ENCODE data around the gene BMPR1A. TPM values are rescaled to one million over a fixed set of nuclear protein-coding genes. Genes with fewer than 3 reads are reported as not detected.

BMPR1A gene
- total RNA-seq, 2 experiments from 2014 or later, result 0.47 to 1.1 TPM

DNA sequence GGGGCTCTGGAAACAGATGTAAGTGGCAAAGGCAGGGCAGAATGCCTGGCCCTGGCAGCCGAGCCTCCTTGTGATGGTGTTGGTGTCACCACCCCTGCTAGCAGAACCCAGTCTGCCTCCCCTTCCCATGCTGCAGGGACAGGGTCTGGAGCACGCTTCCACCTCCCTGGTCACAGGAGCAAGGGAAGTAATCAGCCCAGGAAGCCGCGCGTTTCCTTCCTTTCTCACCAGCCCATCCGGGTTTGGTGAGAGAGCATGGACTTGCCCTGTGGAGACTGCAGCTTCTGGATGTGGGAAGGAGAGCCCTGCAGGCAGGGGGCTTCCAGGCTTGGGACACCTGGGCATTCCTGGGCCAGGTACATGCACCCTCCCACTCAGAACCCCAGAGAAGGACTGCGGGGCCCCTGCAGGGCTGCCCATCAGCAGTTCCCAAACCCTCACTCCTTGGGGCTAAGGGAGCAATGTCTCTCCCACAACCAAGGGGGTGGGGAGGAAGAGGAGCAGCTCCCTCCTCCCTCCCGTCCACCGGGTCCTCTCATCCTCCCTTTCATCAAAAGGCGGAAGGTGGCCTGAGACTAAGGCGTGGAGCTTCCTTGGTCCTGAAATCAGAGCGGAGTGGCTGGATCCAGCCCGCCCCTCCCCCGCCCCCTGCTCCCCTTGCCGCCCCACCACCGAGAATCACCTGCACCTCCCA is 199.2 kb downstream of the BMPR1A start:
- Histone ChIP-seq H4K20me1 (ENCODE audit: insufficient read depth, low read length) (no peaks in the 10 kb centered on the region), H3K4me3 (ENCODE audit: low read depth, low read length, poor library complexity, severe bottlenecking) (no peak overlapping the region), H3K36me3 (ENCODE audit: insufficient read depth, low read length) (no peaks in the 10 kb centered on the region), H3K9me3 (ENCODE audit: low read length) (no peaks in the 10 kb centered on the region), H3K4me1 (ENCODE audit: insufficient read depth, low read length, poor library complexity, severe bottlenecking) (no peaks in the 10 kb centered on the region), H3K9me2 (ENCODE audit: insufficient read depth, low read length) (no peaks in the 10 kb centered on the region), H3K4me2 (ENCODE audit: low read length) (no peak overlapping the region), H3K27ac (ENCODE audit: low read depth, low read length, poor library complexity, severe bottlenecking) (no peak overlapping the region), H3K79me2 (ENCODE audit: insufficient read depth, low read depth, low read length) (no peaks in the 10 kb centered on the region), H2AFZ (ENCODE audit: low read length) (no peak overlapping the region)
- CTCF ChIA-PET (ENCODE audit: unreplicated experiment), result no interaction called here
- intact Hi-C loops (cut with micrococcal nuclease; ENCODE audit: unreplicated experiment), result no loop called here
- no peak for TF ChIP-seq EZH2phosphoT487 (IDR thresholded peaks at IDR 0.05; ENCODE audit: borderline replicate concordance, low read depth, low read length)
- TF ChIP-seq, protein P1, sequence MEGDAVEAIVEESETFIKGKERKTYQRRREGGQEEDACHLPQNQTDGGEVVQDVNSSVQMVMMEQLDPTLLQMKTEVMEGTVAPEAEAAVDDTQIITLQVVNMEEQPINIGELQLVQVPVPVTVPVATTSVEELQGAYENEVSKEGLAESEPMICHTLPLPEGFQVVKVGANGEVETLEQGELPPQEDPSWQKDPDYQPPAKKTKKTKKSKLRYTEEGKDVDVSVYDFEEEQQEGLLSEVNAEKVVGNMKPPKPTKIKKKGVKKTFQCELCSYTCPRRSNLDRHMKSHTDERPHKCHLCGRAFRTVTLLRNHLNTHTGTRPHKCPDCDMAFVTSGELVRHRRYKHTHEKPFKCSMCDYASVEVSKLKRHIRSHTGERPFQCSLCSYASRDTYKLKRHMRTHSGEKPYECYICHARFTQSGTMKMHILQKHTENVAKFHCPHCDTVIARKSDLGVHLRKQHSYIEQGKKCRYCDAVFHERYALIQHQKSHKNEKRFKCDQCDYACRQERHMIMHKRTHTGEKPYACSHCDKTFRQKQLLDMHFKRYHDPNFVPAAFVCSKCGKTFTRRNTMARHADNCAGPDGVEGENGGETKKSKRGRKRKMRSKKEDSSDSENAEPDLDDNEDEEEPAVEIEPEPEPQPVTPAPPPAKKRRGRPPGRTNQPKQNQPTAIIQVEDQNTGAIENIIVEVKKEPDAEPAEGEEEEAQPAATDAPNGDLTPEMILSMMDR (conservative IDR thresholded peaks at IDR 0.05; ENCODE audit: low read length), result no peak
- POLR2A ChIA-PET, result interaction anchor here (0.5 kb wide), 1 partner anchor 52 kb away, joined by 4 read pairs; no protein-coding TSS in a partner anchor
- no peak for DNase-seq (ENCODE audit: low spot score)
- no TSS peak for BruUV-seq (replicated peaks)

DNA sequence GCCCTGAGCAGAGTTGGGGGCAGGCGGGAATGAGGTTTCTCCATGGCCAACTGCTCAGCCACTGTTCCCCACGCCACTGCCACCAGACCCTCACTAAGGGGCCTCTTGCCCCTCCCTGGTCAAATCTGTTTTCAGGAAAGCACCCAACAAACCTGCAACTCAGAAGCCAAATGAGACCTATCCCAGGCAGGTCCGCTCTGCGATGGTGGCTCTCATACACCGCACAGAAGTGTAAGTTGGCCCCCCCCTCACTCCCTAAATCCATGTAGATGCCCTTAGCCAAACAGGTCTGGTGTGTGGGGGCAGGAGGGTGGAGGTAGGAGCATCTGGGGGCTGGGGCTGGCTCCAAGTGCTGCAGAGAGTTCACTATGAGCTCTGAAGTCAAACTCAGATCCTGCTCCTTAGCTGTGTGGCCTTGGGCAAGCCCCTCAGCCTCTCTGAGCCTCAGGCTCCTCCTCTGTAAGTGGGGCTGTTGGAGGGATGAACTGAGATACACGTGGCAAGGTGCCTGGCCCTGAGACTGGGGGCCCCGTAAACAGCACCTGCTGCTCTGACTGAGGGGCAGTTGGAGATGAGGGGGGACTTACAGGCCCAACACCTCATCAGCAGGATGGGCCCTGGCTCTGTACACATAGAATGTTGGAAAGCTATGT is 199.9 kb downstream of the BMPR1A start:
- ChIA-PET CTCF (ENCODE audit: unreplicated experiment) (no interaction called here), POLR2A (interaction anchor here (0.5 kb wide), 1 partner anchor 53 kb away, joined by 4 read pairs; no protein-coding TSS in a partner anchor)
- no peaks in the 10 kb centered on the region for H3K9me3 ChIP-seq (ENCODE audit: low read length)
- no peak overlapping the region for H2AFZ ChIP-seq (ENCODE audit: low read length)
- H3K4me3 ChIP-seq (ENCODE audit: low read depth, low read length, poor library complexity, severe bottlenecking), result no peak overlapping the region
- intact Hi-C loops (cut with micrococcal nuclease; ENCODE audit: unreplicated experiment), result no loop called here
- DNase-seq (ENCODE audit: low spot score), result no peak
- H3K4me2 ChIP-seq (ENCODE audit: low read length), result no peak overlapping the region
- H3K27ac ChIP-seq (ENCODE audit: low read depth, low read length, poor library complexity, severe bottlenecking), result no peak overlapping the region
- no peaks in the 10 kb centered on the region for H4K20me1 ChIP-seq (ENCODE audit: insufficient read depth, low read length)
- no peaks in the 10 kb centered on the region for H3K4me1 ChIP-seq (ENCODE audit: insufficient read depth, low read length, poor library complexity, severe bottlenecking)
- H3K36me3 ChIP-seq (ENCODE audit: insufficient read depth, low read length), result no peaks in the 10 kb centered on the region
- no TSS peak for BruUV-seq (replicated peaks)
- TF ChIP-seq EZH2phosphoT487 (IDR thresholded peaks at IDR 0.05; ENCODE audit: borderline replicate concordance, low read depth, low read length), result no peak
- TF ChIP-seq, protein P1 (conservative IDR thresholded peaks at IDR 0.05; ENCODE audit: low read length), result no peak
- H3K9me2 ChIP-seq (ENCODE audit: insufficient read depth, low read length), result no peaks in the 10 kb centered on the region
- no peaks in the 10 kb centered on the region for H3K79me2 ChIP-seq (ENCODE audit: insufficient read depth, low read depth, low read length)

All from OCI-LY7 (cell line).